ENCODE measurements around the gene CDKL2.

- TF ChIP-seq EZH2phosphoT487 (IDR thresholded peaks at IDR 0.05; ENCODE audit: insufficient read depth, low read depth), result no peak
- TF ChIP-seq EZH2 (IDR thresholded peaks at IDR 0.05; ENCODE audit: insufficient read depth, poor library complexity, severe bottlenecking), result no peak
Observed at GRCh38 chr4:75561789-75562188, 68.5 kb downstream of the CDKL2 start.
